HCT116 (cell line): ENCODE measurements around the gene ALDH1A1. TPM values are rescaled to one million over a fixed set of nuclear protein-coding genes. Genes with fewer than 3 reads are reported as not detected.

Experiments
- ATAC-seq: fragments of 200-7000 bp; cut with Tn5 transposase; 2 replicates; pipeline ENCODE4 v1.9.1; 2020; ENCODE audit warnings: mild to moderate bottlenecking, moderate library complexity
- BruUV-seq: library from RNA; stranded (reverse); fragments of 400-500 nt; replicated peaks from 2 replicates; lab custom pipeline; 2021; lab: Mats Ljungman, UMichigan
- CTCF ChIA-PET: fragments of 300-600 bp; sonication (Branson Sonifier 250); formaldehyde crosslinking; loops from one replicate; lab custom pipeline; 2021; ENCODE audit warnings: antibody characterized with exemption; lab: Charles Lee
- POLR2A ChIA-PET: fragments of 300-600, 350-600 bp; sonication (Branson Sonifier 250); formaldehyde crosslinking; loops from one replicate; lab custom pipeline; 2021; ENCODE audit warnings: antibody characterized with exemption; lab: Charles Lee
- RAD21 ChIA-PET, 2 experiments: fragments of 300-600 bp; sonication (Branson Sonifier 250); formaldehyde crosslinking; loops; one replicate each; lab custom pipeline; 2023; ENCODE audit warnings: low total read pairs in 2 of 2; ENCODE audit not compliant: uncharacterized antibody in 2 of 2, unreplicated experiment in 2 of 2, low non-redundant PET in 1 of 2; lab: Charles Lee
- DNase-seq: peaks from one replicate; pipeline ENCODE4 v3.0.0-alpha.2; 2010; ENCODE audit warnings: low read depth, low spot score
- H2AFZ ChIP-seq: fragments of 200-600 bp; shearing (Covaris generic), sonication (generic); 2 replicates; pipeline ENCODE4 v1.6.1; 2017; ENCODE audit warnings: low read depth, mixed run types, mixed read lengths, antibody characterized with exemption, low read length; ENCODE audit not compliant: poor library complexity, severe bottlenecking
- H3K27ac ChIP-seq: 2 replicates; pipeline ENCODE4 v1.5.1; 2012; ENCODE audit warnings: low read depth, low read length
- H3K27me3 ChIP-seq: fragments of 200-600 bp; sonication (generic); 2 replicates; pipeline ENCODE4 v1.6.1; 2016; ENCODE audit warnings: mixed run types, low read length, mixed read lengths; ENCODE audit not compliant: insufficient read depth
- H3K36me3 ChIP-seq, 2 experiments: fragments of 200-500 bp in 1 of 2; fragments of 200-600 bp in 1 of 2; sonication (Bioruptor generic) in 1 of 2; sonication (generic) in 1 of 2; 2 replicates each; pipeline versions ENCODE4 v1.5.1 to v1.6.1; 2014 to 2016; ENCODE audit warnings: low read length in 2 of 2, inconsistent platforms in 1 of 2, mixed read lengths in 1 of 2, mixed run types in 1 of 2; ENCODE audit not compliant: insufficient read depth in 2 of 2, control insufficient read depth in 1 of 2
- H3K4me1 ChIP-seq, 2 experiments: fragments of 200-600 bp in 1 of 2; sonication (generic) in 1 of 2; 2 replicates each; pipeline versions ENCODE4 v1.5.1 to v1.6.1; 2012 to 2017; ENCODE audit warnings: low read length in 2 of 2, inconsistent platforms in 1 of 2, mild to moderate bottlenecking in 1 of 2, mixed read lengths in 1 of 2, mixed run types in 1 of 2, moderate library complexity in 1 of 2; ENCODE audit not compliant: insufficient read depth in 2 of 2, control insufficient read depth in 1 of 2
- H3K4me2 ChIP-seq: fragments of 200-600 bp; sonication (generic); 2 replicates; pipeline ENCODE4 v1.6.1; 2017; ENCODE audit warnings: mixed run types, low read length, mixed read lengths
- H3K4me3 ChIP-seq, 2 experiments: fragments of 200-600 bp in 1 of 2; sonication (generic) in 1 of 2; replicated peaks in 1 of 2; 2 replicates each; pipeline ENCODE4 v1.5.1; 2011 to 2016; ENCODE audit warnings: low read length in 2 of 2, control low read depth in 1 of 2, low read depth in 1 of 2, mild to moderate bottlenecking in 1 of 2, mixed read lengths in 1 of 2, mixed run types in 1 of 2
- H3K79me2 ChIP-seq: fragments of 200-600 bp; sonication (generic); 2 replicates; pipeline ENCODE4 v1.6.1; 2017; ENCODE audit warnings: mild to moderate bottlenecking, mixed run types, low read length, moderate library complexity, mixed read lengths; ENCODE audit not compliant: insufficient read depth
- H3K9ac ChIP-seq: fragments of 200-600 bp; sonication (generic); 2 replicates; pipeline ENCODE4 v1.6.1; 2016; ENCODE audit warnings: low read length, mixed read lengths
- H3K9me2 ChIP-seq: fragments of 200-600 bp; sonication (generic), shearing (Covaris generic); 2 replicates; pipeline ENCODE4 v1.6.1; 2017; ENCODE audit warnings: mixed run types, mild to moderate bottlenecking, moderate library complexity; ENCODE audit not compliant: insufficient read depth
- H3K9me3 ChIP-seq, 2 experiments: fragments of 200-500 bp in 1 of 2; fragments of 200-600 bp in 1 of 2; sonication (Bioruptor generic) in 1 of 2; sonication (generic) in 1 of 2; 2 replicates each; pipeline ENCODE4 v1.6.1; 2014 to 2017; ENCODE audit warnings: low read length in 2 of 2, mixed read lengths in 2 of 2, inconsistent platforms in 1 of 2, low read depth in 1 of 2, mild to moderate bottlenecking in 1 of 2, mixed run types in 1 of 2, moderate library complexity in 1 of 2; ENCODE audit not compliant: control insufficient read depth in 1 of 2, insufficient read depth in 1 of 2
- H4K20me1 ChIP-seq: fragments of 200-600 bp; sonication (generic), shearing (Covaris generic); 2 replicates; pipeline ENCODE4 v1.6.1; 2017; ENCODE audit warnings: mixed run types, mild to moderate bottlenecking, moderate library complexity; ENCODE audit not compliant: insufficient read depth
- ATF3 ChIP-seq: IDR thresholded peaks from 2 replicates; pipeline ENCODE4 v1.6.1; 2012
- CBX3 ChIP-seq: IDR thresholded peaks from 2 replicates; pipeline ENCODE4 v1.6.1; 2012; ENCODE audit warnings: low read depth
- CEBPB ChIP-seq: IDR thresholded peaks from 2 replicates; pipeline ENCODE4 v1.6.1; 2012; ENCODE audit warnings: low read depth
- EGR1 ChIP-seq: IDR thresholded peaks from 2 replicates; pipeline ENCODE4 v1.6.1; 2012; ENCODE audit warnings: low read depth
- EZH2 ChIP-seq: fragments of 200-600 bp; sonication (generic); IDR thresholded peaks from 2 replicates; pipeline ENCODE4 v1.6.1; 2017; ENCODE audit warnings: antibody characterized with exemption, mixed run types
- FOSL1 ChIP-seq: IDR thresholded peaks from 2 replicates; pipeline ENCODE4 v1.6.1; 2012; ENCODE audit warnings: low read depth
- JUND ChIP-seq: IDR thresholded peaks from 2 replicates; pipeline ENCODE4 v1.6.1; 2012
- POLR2A ChIP-seq: IDR thresholded peaks from 2 replicates; pipeline ENCODE4 v1.7.0; 2011; ENCODE audit warnings: borderline replicate concordance; ENCODE audit not compliant: insufficient read depth, insufficient read length; ENCODE audit errors: extremely low read depth
- POLR2AphosphoS5 ChIP-seq: IDR thresholded peaks from 2 replicates; pipeline ENCODE4 v1.6.1; 2011; ENCODE audit warnings: mild to moderate bottlenecking, low read depth, low read length, moderate library complexity
- SIN3A ChIP-seq: IDR thresholded peaks from 2 replicates; pipeline ENCODE4 v1.6.1; 2012; ENCODE audit warnings: low read depth
- TCF7L2 ChIP-seq: IDR thresholded peaks from 2 replicates; pipeline ENCODE4 v1.7.0; 2011; ENCODE audit warnings: borderline replicate concordance, inconsistent platforms; ENCODE audit not compliant: insufficient read depth, insufficient read length; ENCODE audit errors: extremely low read depth
- YY1 ChIP-seq: IDR thresholded peaks from 2 replicates; pipeline ENCODE4 v1.6.1; 2011; ENCODE audit warnings: low read length, low read depth, moderate library complexity, mild to moderate bottlenecking; ENCODE audit not compliant: insufficient replicate concordance; ENCODE audit errors: extremely low read depth
- ZFX ChIP-seq: fragments of 450-650 bp; IDR thresholded peaks from 2 replicates; pipeline ENCODE4 v1.6.1; 2017
- ZNF274 ChIP-seq: fragments of 200-500 bp; sonication (Bioruptor generic); IDR thresholded peaks from 2 replicates; pipeline ENCODE4 v1.6.1; 2014; ENCODE audit warnings: mild to moderate bottlenecking, low read depth, low read length, inconsistent platforms
- intact Hi-C: fragments of 100-400 bp; cut with micrococcal nuclease; formaldehyde crosslinking; loops from 2 replicates; pipeline ENCODE4 v1.10.0; 2022
- total RNA-seq: library from RNA; stranded (reverse); gene quantifications from one replicate; pipeline ENCODE4 v1.2.1, GENCODE V29; 2021; ENCODE audit not compliant: unreplicated experiment
- TF ChIP-seq, protein P1 (sequence below): IDR thresholded peaks from 2 replicates; pipeline ENCODE4 v1.6.1; 2012; ENCODE audit warnings: low read depth
- TF ChIP-seq, protein P2 (sequence below), 3 experiments: fragments of 200-600 bp in 1 of 3; sonication (generic) in 1 of 3; IDR thresholded peaks in 2 of 3; conservative IDR thresholded peaks in 1 of 3; 2 replicates each; pipeline ENCODE4 v1.5.1; 2012 to 2017; ENCODE audit warnings: low read depth in 2 of 3, low read length in 2 of 3, antibody characterized with exemption in 1 of 3, borderline replicate concordance in 1 of 3, control low read depth in 1 of 3, mild to moderate bottlenecking in 1 of 3, mixed read lengths in 1 of 3, mixed run types in 1 of 3, moderate library complexity in 1 of 3; ENCODE audit not compliant: insufficient read depth in 1 of 3

The ALDH1A1 gene
- total RNA-seq, 1 experiment from 2014 or later, result 0.44 TPM

GRCh38 chr9:72917892-72918509 lies 34.9 kb downstream of the ALDH1A1 start:
- no peak overlapping the region for H3K4me3 ChIP-seq
- no peak for ATAC-seq

GRCh38 chr9:72915659-72916058 lies 37.2 kb downstream of the ALDH1A1 start:
- Histone ChIP-seq H3K9me2 (0 out of 2 replicates have a peak, but pooled peaks cover 3% of the 10 kb centered on the region), H3K4me1 (no peaks in the 10 kb centered on the region), H3K79me2 (no peaks in the 10 kb centered on the region), H2AFZ (no peak overlapping the region), H3K9me3 (no peaks in the 10 kb centered on the region), H3K4me3 (no peak overlapping the region), H3K4me2 (no peak overlapping the region), H3K27me3 (no peaks in the 10 kb centered on the region), H4K20me1 (no peaks in the 10 kb centered on the region), H3K9ac (no peak overlapping the region), H3K27ac (no peak overlapping the region), H3K36me3 (no peaks in the 10 kb centered on the region)
- CTCF ChIA-PET, result no interaction called here
- DNase-seq (no peak), ATAC-seq (no peak)
- BruUV-seq, result no TSS peak
- RAD21 ChIA-PET, result no interaction called here
- intact Hi-C loops, result no loop called here
- POLR2A ChIA-PET, result no interaction called here
- TF ChIP-seq, protein P1, sequence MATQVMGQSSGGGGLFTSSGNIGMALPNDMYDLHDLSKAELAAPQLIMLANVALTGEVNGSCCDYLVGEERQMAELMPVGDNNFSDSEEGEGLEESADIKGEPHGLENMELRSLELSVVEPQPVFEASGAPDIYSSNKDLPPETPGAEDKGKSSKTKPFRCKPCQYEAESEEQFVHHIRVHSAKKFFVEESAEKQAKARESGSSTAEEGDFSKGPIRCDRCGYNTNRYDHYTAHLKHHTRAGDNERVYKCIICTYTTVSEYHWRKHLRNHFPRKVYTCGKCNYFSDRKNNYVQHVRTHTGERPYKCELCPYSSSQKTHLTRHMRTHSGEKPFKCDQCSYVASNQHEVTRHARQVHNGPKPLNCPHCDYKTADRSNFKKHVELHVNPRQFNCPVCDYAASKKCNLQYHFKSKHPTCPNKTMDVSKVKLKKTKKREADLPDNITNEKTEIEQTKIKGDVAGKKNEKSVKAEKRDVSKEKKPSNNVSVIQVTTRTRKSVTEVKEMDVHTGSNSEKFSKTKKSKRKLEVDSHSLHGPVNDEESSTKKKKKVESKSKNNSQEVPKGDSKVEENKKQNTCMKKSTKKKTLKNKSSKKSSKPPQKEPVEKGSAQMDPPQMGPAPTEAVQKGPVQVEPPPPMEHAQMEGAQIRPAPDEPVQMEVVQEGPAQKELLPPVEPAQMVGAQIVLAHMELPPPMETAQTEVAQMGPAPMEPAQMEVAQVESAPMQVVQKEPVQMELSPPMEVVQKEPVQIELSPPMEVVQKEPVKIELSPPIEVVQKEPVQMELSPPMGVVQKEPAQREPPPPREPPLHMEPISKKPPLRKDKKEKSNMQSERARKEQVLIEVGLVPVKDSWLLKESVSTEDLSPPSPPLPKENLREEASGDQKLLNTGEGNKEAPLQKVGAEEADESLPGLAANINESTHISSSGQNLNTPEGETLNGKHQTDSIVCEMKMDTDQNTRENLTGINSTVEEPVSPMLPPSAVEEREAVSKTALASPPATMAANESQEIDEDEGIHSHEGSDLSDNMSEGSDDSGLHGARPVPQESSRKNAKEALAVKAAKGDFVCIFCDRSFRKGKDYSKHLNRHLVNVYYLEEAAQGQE, result no peak
- TF ChIP-seq YY1 (no peak), CBX3 (no peak), JUND (no peak), POLR2AphosphoS5 (no peak), ZNF274 (no peak), POLR2A (no peak), ZFX (no peak), EZH2 (no peak), SIN3A (no peak), FOSL1 (no peak)
- TF ChIP-seq, protein P2, sequence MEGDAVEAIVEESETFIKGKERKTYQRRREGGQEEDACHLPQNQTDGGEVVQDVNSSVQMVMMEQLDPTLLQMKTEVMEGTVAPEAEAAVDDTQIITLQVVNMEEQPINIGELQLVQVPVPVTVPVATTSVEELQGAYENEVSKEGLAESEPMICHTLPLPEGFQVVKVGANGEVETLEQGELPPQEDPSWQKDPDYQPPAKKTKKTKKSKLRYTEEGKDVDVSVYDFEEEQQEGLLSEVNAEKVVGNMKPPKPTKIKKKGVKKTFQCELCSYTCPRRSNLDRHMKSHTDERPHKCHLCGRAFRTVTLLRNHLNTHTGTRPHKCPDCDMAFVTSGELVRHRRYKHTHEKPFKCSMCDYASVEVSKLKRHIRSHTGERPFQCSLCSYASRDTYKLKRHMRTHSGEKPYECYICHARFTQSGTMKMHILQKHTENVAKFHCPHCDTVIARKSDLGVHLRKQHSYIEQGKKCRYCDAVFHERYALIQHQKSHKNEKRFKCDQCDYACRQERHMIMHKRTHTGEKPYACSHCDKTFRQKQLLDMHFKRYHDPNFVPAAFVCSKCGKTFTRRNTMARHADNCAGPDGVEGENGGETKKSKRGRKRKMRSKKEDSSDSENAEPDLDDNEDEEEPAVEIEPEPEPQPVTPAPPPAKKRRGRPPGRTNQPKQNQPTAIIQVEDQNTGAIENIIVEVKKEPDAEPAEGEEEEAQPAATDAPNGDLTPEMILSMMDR (IDR thresholded peaks at IDR 0.05 in 2 of 3, conservative IDR thresholded peaks at IDR 0.05 in 1 of 3; ENCODE audit: borderline replicate concordance in 1 of 3, insufficient read depth in 1 of 3, low read depth in 2 of 3, low read length in 2 of 3), result no peak

More at GRCh38 chr9:72917892-72918509, 34.9 kb downstream of the ALDH1A1 start:
- H3K79me2 ChIP-seq, result no peaks in the 10 kb centered on the region
- DNase-seq, result no peak
- TF ChIP-seq YY1 (no peak), TCF7L2 (no peak), CEBPB (no peak), ATF3 (no peak), EGR1 (no peak), EZH2 (no peak), JUND (no peak)
- no peak overlapping the region for H2AFZ ChIP-seq
- BruUV-seq, result no TSS peak
- RAD21 ChIA-PET, result no interaction called here
- CTCF ChIA-PET, result no interaction called here
- no peaks in the 10 kb centered on the region for H3K9me3 ChIP-seq
- intact Hi-C loops, result no loop called here
- H3K4me2 ChIP-seq, result no peak overlapping the region
- H3K27ac ChIP-seq, result no peak overlapping the region
- 0 out of 2 replicates have a peak, but pooled peaks cover 3% of the 10 kb centered on the region for H3K9me2 ChIP-seq
- POLR2A ChIA-PET, result no interaction called here
- no peaks in the 10 kb centered on the region for H3K4me1 ChIP-seq
- no peaks in the 10 kb centered on the region for H3K36me3 ChIP-seq
- no peaks in the 10 kb centered on the region for H3K27me3 ChIP-seq
- H4K20me1 ChIP-seq, result no peaks in the 10 kb centered on the region
- no peak overlapping the region for H3K9ac ChIP-seq
